HG03103 (cell line): ENCODE measurements around the gene SRPRB.
"Not testable (repeated sequence)": the region's sequence is repeated elsewhere in the genome, so short reads cannot be mapped to it uniquely, and the experiment has no call there.

Experiments used
- ATAC-seq: cut with Tn5 transposase; IDR thresholded peaks from one replicate; pipeline ENCODE4 v1.9.1; 2021; ENCODE audit warnings: low read depth; ENCODE audit not compliant: unreplicated experiment

The SRPRB gene

GRCh38 chr3:133777807-133778568 is 27.6 kb upstream of the SRPRB start:
- no peak for ATAC-seq

DNA sequence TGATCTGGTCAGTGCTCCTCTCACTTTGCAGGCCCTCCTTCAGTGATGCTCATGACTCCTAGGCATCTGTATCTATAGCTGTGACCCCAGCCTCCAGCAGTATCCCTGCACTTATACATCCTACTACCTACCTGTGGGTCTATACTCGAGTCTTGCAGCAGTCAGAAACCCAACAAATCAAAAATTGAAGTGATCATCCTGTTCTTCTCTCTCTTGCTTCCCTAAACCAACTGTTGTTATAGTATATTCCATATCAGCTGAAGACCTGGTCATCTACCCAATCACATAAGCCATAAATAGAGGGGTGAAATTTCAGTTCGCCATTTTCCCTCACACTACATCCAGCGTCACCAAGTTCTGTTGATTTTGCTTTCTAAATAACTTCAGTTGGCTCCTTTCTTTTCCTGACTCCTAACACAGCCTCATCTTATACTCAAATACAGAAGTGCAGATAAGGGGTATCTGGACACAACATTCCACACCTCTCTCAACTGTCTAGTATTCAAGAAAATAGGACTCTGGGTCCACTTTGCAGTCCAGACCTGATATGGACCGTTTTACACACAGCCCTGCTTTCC is 25.9 kb upstream of the SRPRB start:
- ATAC-seq = no peak

GRCh38 chr3:133780756-133781155 is 24.9 kb upstream of the SRPRB start:
- ATAC-seq = not testable (repeated sequence)

DNA sequence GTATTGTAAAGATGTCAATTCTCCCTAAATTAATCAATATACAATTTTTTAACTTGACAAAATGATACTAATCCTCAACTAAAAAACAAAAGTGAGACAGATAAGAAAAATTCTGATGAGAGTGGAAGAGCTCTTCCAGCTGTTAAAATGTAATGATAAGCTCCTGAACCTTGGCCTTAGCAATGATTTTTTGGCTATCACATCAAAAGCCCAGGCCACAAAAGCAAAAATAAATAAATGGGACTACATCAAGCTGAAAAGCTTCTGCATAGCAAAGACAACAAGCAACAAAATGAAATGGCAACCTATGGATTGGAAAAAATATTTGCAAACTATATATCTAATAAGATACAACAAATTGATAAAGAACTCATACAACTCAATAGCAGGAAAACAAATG is 24.0 kb upstream of the SRPRB start:
- no peak for ATAC-seq

- no peak for ATAC-seq
Observed at GRCh38 chr3:133782454-133782853, 23.2 kb upstream of the SRPRB start.

DNA sequence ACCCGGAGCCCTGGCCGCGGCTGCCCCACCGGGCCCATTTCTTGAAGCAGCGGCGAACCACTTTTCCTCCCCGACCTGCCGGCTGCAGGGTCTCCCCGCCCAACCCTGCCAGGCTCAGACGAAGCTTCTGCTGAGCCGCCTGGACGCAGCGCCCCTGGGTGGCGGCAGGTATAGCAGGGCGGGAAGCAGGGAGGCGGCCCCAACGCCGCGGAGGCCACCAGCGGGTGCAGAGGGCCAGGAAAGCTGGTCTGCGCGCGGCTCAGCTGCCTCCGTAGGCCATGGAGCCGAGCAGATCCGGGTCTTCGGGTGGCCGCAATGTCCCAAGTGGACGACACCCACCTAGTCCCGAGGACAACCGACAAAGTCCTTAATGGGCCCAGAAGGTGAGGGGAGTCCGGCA is 21.9 kb upstream of the SRPRB start:
- no peak for ATAC-seq

- no peak for ATAC-seq
Observed at GRCh38 chr3:133788024-133788423, 17.6 kb upstream of the SRPRB start.

DNA sequence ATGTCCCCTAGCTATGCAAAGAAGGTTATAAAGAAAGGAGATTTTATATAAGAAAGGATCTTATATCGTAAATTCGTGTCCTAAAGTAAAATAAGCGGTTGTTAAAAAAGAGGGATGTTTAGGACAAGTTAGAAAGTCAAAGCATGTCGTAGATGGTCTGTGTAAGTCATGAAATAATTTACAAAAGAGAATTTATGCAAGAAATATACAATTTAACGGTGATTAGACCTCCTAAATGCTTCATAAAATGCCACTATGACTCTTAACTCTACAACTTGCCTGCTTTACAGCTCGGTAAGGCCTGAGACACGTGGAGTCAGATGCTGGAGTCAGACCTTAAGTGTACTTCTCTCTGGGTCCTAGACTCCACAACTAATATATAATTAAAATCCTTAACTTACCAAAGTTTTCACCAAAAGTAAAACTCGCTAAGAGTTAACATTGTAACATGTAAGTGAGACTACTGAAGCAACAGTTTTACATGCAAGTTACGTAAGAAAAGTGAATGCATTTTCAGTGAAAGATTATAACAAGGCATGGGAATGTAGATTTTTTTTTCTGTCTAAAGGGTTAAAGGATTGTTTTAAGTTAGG is 13.3 kb upstream of the SRPRB start:
- ATAC-seq = no peak

DNA sequence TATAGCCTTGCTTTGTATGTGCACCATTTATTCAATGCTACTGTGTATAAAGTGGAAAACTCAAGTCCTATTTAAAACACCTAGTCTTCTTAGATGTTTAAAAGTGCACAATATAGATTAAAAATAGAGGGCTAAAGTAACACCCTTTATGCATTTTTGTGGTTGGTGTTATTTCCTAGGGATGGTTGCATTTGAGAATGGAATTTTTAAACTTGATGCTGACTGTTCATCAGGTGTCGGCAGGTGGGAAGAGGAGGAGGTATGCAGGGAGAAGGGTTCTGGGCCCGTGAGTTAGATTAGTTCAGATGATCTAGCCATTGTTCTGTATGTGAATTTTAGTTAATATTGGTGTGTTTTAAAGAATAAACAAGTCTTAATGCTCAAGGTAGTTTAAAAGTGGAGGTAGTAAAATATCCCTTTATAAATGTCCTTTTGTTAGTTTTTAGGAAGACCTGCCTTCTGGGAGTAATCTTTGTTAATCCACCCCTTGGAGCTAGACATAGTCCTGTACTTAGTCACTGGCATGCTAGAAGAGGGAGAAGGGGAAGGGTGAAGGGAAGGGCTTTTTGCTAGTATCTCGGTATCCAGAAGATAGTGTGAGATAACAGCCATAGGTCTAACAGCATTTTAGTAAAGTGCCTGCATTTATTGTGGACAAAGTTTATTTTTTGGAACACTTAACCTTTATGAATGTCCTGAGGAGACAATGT is 8.1 kb upstream of the SRPRB start:
- ATAC-seq = no peak

DNA sequence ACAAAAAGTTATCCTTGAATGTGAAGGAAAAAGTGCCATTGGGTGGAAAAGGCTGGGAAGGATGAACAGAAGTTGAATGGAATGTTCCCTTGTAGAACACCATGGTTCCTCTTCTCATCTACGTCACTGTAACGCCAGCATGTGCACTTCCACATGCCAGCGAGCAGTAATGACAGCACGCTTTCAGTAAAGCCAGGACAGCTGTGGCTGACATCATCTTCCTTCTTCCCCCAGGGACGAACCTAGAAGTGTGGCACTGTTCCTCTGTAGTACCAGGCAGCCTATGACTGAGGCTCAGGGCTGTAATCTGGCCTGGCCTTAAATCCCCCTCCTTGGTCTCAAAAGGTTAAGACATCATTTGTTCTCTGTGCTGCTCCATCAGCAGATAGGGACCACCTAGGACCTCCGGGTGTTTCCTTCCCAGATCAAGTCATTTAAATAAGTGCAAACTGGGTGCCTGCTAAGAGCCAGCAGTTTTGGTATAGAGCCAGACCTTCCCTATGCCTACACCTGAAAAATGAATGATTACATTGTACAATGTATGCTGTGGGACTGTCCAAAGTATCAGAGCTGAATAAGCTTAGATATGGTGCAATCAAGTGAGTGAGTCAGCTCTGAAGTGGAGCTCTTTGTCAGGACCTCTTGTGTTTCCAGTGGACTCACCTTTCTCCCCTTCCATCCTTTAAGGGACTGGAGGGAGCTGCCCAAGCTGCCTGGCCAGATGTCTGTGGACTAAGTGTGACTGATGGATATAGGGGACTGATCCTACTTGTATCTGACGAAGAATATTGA is 5.6 kb upstream of the SRPRB start:
- ATAC-seq = no peak

DNA sequence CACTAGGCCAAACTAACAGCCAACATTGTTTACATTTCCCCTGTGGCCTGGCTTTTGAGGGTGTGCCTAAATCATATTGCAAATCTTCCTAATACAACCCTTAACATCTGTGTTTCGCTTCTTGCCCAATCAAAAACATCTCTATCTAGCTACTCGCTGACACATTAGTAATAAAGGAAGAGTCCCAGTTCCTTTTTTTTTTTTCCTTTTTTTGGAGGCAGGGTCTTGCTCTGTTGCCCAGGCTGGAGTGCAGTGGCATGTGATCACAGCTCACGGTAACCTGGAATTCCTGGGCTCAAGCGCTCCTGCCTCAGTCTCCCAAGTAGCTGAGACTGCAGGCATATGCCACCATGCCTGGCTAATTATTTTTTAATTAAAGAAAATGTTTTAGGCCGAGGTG is 2.1 kb upstream of the SRPRB start:
- ATAC-seq = no peak

DNA sequence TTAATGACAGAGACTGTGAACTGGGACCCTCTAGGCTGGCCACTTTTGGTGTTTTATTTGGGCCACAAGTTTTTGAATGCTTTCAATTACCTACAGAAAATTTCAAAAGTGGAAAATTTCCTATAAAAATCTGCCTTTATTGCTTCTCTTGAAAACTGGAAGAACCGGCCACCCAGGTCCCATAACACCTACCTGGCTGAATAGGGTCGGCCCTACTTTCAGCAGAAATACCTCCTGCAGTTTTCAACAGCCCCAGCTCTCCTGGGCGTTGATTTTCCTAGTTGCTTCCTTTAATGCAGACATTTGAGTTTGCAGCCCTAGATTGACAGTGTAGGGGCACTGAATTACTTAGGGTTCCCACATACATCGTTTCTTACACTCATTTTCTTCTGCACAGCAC is 719 bp upstream of the SRPRB start:
- ATAC-seq = no peak

- ATAC-seq = no peak
Observed at GRCh38 chr3:133805384-133805701, 272 bp upstream of the SRPRB start.

GRCh38 chr3:133812872-133813271 is 7.3 kb downstream of the SRPRB start:
- no peak for ATAC-seq

DNA sequence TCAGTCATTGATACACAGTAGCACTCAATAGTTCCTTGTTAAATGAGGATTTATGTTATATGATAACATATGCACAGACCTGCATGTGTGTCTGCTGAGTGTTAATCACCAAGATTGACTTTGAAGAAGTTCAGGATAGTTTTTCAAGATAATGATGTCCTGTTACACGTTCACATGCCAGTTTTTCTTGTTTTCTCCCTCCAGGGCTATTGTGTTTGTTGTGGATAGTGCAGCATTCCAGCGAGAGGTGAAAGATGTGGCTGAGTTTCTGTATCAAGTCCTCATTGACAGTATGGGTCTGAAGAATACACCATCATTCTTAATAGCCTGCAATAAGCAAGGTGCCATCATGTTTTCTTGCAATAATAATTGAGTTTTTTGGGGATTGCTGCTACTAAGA is 9.8 kb downstream of the SRPRB start:
- ATAC-seq = no peak

DNA sequence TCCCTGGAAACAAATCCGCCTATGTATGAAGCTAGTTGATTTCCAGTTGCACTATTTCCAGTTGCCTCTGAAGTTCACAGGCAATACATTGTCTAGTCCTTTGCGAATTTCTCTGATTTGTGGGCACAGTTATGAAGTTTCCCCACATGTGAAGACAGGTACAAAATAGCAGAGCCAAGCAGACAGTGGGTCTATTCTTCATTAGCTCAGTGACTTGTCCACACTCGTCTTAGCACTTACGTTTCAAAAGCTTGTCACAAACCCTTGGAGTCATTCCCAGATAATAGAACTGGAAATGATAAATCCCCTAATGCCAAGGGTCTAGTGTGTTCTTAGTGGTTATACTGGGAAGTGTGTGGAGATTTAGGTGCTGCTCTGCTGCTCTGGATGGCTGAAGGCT is 14.5 kb downstream of the SRPRB start:
- ATAC-seq = no peak

- no peak for ATAC-seq
Observed at GRCh38 chr3:133820889-133821675, 15.5 kb downstream of the SRPRB start.

- ATAC-seq = no peak
Observed at GRCh38 chr3:133821767-133822638, 16.4 kb downstream of the SRPRB start.

DNA sequence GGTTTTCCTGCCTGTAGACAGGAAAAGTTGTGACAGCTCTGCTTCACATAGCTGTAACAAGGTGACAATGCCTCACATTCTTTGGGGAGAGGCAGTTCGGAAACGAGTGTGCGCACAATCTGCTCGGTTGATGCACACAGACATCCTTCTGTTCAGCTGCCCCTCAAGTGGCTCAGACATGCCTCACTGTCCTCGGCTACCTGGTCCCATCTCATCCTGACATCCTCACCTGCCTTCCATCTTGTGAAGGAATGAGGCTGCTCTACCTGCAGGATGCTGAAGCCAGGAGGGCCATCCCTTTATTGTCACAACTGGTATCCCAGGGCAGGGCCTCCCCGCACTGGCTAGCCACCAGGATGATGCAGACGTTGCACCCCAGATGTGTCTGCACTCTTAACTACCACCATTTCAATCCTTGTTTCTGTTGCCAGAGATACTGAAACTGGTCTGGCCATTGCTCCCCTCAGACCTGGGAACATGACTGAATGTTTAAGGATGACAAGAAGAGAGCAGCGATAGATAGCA is 19.4 kb downstream of the SRPRB start:
- no peak for ATAC-seq
